Right lung (tissue), 5 donors: ENCODE data around the gene CD244. TPM values are rescaled to one million over a fixed set of nuclear protein-coding genes. Genes with fewer than 3 reads are reported as not detected.
"Not testable (repeated sequence)": the region's sequence is repeated elsewhere in the genome, so short reads cannot be mapped to it uniquely, and the experiment has no call there.

ENCODE experiments used
- DNase-seq, 2 donors: peaks; one replicate each; pipeline ENCODE4 v3.0.0-alpha.2; 2013
- polyA plus RNA-seq, 5 donors: library from polyadenylated mRNA; unstranded; fragments of 120-200 nt; gene quantifications; one replicate each; pipeline versions ENCODE4 v1.2.1 to v1.2.3, GENCODE V29; 2013; ENCODE audit warnings: inconsistent platforms in 1 of 5, low replicate concordance in 1 of 5; ENCODE audit not compliant: insufficient read length in 5 of 5, insufficient read depth in 1 of 5

Gene CD244
- polyA plus RNA-seq, 5 donors: 0.28 to 0.97 (median 0.71) TPM

GRCh38 chr1:160813215-160813614, 49.5 kb downstream of the CD244 start:
- DNase-seq: no peak

DNA sequence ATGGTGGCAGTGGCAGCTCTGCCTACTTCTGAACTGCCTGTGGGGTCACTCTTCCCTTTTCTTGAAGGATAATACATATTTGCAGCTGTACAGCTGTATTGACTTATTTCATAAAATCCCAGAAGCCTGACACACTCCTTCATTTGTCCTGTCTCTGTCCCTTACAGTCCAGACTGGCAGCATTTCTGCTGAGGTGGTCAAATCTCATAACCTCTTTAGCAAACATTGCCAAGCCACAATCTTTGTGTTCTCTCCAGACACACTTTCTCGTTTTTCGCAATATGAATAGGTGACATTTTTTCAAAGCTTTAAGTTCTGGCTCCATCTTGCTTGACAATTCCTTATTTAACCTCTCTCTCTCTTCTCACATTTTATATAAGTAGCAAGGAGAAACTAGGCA, 51.5 kb downstream of the CD244 start:
- DNase-seq: no peak

- no peak for DNase-seq
Observed at GRCh38 chr1:160810486-160810885, 52.2 kb downstream of the CD244 start.

DNA sequence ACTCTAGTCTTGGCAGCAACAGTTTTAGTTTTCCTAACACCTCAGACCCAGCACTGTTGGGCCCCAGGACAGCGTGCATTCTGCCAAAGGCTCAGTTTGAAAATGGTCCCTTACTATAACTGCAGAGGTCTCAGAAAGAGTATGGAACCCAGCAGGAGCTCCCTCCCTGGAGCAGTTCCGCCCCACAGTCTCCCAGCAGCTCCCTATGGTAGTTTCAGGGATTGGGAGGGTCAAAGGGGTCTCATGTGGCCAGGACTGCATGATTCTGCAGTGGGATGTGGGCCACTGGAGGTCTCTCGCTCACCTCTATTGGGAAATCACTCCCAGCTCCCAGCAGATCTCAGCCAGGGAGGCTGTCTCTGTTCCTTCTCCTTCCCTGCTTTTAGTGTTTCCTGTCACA, 54.4 kb downstream of the CD244 start:
- DNase-seq: no peak

DNA sequence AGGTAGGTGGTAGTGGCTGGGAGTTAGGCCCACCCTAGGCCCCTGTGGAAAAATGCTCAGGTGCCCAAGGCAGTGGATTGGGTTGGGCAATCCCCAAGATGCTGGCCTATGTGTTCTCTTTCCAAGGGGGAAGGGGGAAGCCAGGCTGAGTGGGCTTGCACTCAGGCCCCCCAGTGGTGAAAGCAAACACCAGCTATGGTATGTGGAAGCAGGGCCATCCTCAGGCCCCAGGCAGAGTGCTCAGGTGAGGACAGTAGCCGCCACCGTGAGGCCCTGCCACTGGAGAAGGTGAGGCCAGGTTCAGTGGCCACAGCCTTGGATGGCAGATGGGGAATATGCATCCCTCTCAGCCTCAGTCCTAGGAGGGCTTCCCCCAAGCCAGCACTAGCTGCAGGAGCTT, 54.9 kb downstream of the CD244 start:
- no peak for DNase-seq

GRCh38 chr1:160807247-160807646, 55.4 kb downstream of the CD244 start:
- DNase-seq: no peak

DNA sequence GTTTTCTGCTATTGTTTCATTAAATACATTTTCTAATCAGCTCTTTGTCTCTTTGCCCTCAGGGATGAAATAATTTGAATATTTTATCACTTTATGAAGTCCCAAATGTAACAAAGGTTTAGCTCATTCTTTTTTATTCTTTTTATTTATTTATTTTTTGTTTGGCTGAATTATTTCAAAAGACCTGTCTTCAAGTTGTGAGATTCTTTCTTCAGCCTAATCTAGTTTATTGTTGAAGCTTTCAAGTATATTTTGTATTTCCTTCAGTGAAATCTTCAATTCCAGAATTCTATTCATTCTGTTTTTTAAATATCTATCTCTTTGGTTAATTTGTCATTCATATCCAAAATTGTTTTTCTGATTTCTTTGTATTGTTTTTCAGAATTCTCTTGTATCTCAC, 55.9 kb downstream of the CD244 start:
- DNase-seq: no peak

DNA sequence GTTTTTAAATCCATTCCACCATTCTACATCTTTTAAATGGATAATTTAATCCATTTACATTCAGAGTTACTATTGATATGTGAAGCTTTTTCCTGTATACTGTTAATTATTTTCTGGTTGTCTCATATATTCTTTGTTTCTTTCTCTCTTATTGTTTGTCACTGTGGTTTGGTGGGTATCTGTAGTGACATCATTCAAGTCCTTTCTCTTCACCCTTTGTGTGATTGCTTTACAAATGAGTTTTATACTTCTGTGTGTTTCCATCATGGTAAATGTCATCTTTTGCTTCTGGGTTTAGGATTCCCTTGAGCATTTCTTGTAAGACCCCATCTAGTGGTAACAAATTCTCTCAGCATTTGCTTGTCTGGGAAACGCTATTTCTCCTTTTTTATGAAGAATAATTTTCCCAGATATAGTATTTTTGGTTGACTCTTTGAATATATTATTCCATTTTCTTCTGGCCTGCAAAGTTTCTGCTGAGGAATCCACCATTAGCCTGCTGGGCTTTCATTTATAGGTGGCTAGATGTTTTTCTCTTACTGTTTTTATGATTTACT, 56.5 kb downstream of the CD244 start:
- DNase-seq: no peak

DNA sequence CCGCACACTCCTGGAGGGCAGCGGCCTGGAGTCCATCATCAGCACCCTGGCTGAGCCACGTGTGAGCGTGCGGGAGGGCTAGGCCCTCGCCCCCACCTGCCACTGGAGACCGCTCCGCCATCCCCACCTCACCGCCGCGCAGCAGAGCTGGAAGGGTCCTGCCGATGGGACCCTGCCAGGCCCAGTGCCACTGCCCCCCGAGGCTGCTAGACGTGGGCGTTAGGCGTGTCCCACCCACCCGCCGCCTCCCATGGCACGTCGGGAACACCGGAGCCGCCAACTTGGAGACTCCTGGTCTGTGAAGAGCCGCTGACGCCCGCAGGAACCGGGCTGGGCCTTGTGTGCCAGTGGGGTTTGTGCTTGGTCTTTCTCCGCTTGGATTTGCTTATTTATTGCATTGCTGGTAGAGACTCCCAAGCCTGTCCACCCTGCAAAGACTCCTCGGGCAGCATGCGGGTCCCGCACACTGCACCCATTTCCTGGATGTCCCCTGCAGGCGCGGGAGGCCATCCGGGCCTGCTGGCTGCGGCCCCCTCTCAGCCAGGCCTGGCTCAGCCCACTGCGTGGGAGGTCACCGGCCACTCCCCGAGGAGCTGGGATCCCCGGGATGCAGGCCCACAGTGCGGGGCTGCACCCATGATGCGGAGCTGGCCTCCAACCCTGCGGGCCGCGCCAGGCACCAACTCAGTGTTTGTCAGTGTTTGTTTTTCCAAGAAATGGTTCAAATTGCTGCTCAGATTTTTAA, 60.7 kb downstream of the CD244 start:
- no peak for DNase-seq

DNA sequence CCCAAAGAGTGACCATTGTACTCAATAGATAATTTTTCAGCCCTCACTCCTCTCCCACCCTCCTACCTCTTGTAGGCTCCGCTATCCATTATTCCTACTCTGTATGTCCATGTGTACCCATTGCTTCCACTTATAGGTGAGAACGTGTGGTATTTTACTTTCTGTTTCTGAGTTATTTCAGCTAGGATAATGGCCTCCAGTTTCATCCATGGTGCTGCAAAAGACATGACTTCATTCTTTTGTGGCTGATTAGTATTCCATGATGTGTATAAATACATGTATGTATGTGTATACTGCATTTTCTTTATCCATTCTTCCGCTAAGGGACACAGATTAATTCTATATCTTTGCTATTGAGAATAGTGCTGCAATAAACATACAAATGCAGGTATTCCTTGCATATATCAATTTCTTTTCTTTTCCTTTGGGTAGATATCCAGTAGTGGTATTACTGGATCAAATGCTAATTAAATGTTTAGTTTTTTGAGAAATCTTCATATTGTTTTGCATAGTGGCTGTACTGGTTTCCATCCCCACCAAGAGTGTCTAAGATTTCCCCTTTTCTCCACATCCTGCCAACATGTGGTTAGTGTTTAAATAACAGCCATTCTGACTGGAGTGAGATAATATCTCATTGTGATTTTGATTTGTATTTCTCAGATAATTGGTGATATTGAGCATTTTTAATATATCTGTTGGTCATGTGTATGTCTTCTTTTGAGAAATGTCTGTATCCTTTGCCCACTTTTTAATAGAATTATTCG, 61.9 kb downstream of the CD244 start:
- no peak for DNase-seq

DNA sequence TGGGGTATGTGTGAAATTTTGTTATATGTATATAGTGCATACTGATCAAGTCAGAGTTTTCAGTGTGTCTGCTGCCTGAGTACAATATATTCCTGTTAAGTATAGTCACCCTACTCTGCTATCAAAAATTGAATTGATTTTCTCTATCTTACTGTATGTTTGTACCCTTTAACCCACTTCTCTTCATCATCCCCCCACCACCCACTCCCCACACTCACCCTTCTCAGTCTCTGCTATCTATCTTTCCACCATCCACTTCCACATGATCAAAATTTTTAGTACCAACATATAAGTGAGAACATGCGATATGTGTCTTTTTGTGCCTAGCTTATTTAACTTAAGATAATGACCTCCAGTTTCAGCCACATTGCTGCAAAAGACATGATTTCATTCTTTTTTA, 62.5 kb downstream of the CD244 start:
- DNase-seq: no peak

GRCh38 chr1:160799641-160800040, 63.0 kb downstream of the CD244 start:
- DNase-seq: no peak

GRCh38 chr1:160798439-160798838, 64.2 kb downstream of the CD244 start:
- DNase-seq: no peak

- DNase-seq: no peak
Observed at GRCh38 chr1:160797861-160798273, 64.8 kb downstream of the CD244 start.

GRCh38 chr1:160797271-160797709, 65.4 kb downstream of the CD244 start:
- DNase-seq: no peak

GRCh38 chr1:160795951-160796383, 66.7 kb downstream of the CD244 start, which contains the start of gene LY9:
Gene LY9, plus strand, starts transcription at chr1:160796174. Its CDS starts 14 bp downstream, at chr1:160796188.
- no peak for DNase-seq

DNA sequence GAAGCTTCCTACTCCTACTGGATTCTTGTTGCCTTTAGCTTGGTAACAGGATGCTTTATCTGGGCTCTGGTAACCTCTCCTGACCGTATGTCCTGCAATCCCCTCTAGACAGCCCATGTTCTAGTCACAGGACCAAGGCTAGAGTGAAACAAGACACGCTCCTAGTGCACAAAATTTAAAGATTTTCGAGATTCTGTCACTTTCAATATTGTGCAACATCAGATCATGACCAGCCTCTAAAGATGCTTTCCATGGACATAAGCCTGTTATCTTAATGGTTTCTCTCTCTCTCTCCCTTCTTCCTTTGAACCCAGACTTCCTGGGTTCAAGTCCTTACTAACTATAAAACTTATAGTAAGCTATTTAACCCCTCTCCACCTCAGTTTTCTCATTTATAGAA, 68.3 kb downstream of the CD244 start:
- no peak for DNase-seq

DNA sequence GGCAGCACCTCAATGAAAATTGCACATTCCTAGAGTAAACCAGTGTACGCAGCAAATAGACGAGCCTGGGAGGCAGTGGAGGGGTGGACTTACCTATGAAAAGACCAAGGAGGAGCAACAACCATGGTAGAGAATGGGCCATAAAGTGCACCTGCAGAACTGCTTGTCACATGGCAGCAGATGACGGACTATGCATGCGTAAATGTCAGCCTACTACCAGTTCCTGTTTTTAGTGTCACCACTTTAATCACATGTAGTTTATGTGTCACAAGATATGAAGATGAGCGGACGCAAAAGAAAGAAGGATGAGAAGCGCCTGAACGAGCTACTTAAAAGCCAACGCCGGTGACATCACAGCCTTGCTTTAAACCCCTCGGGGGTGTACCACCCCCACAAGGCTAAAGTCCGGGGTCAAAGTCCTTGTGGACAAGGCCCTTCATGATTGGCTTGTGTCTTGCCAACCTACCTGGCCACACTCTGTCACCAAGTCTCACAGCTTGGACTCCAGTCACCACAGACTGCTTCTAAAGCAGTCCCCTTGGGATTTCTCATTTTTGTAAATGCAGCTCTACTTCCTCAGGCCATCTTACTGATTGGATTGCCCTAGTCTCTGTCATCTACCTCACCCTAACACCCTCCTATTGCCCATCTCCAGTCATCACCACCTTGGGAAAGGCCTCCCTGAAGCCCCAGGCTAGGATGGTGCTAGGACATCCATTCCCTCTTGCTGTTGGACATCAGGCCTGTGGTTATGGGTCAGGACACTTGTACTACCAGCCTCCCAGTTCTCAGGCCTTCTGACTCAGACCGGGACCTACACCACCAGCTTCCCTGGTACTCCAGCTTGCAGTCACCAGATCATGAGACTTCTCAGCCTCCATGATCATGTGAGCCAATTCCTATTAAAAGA, 72.7 kb downstream of the CD244 start:
- DNase-seq: no peak

DNA sequence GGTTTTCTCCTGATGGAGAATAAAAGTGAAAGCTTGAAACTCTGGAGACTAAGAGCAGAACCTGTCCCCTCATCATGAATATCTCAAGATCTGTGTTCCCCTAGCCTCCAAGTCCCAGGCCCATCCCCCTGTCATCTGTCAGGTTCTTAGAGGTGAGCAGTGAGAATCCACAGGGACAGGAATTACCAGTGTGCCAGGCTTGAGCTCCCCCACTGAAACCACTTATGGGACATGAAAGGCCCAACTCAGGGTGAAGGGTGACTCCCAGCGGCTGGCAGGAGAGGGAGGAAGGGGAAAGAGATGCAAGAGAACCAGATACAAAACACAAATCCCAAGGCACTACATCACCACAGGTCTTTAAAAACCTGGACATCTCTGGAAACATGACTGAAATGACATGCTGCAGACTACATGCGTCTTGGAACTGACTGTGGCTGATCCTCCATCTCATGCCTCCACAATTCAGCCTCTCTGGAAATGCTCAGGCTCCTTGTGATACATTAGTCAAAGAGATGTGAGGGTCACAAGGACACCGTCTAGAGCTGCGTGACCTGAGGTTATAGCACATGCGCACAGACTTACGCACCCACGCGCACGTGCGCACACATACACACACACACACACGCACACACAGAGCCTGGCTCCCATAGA, 73.5 kb downstream of the CD244 start:
- DNase-seq: no peak

- DNase-seq: not testable (repeated sequence)
Observed at GRCh38 chr1:160782988-160783765, 79.5 kb downstream of the CD244 start.
